ENCODE results near the gene STK24. TPM values are rescaled to one million over a fixed set of nuclear protein-coding genes. Genes with fewer than 3 reads are reported as not detected.

The STK24 gene
- total and polyA plus RNA-seq, 2 of the 8 experiments (the other 6 are each of a cell fraction or from before 2014, with no cell fraction given): 62.8 to 143 TPM

- TF ChIP-seq HDAC2 (IDR thresholded peaks at IDR 0.05; ENCODE audit: borderline replicate concordance in 1 of 2, low read depth in 2 of 2, low read length in 2 of 2): no peak
These were observed 119.9 kb downstream of the STK24 start (continued) for GRCh38 chr13:98457053-98457452.
